GM18907 (cell line): Measurements from ENCODE around the gene OTULIN.

ENCODE experiments used
- ATAC-seq: cut with Tn5 transposase; IDR thresholded peaks from one replicate; pipeline ENCODE4 v1.9.1; 2021; ENCODE audit warnings: mild to moderate bottlenecking, moderate library complexity; ENCODE audit not compliant: unreplicated experiment

The OTULIN gene

GRCh38 chr5:14695152-14695551 is 30.6 kb downstream of the OTULIN start:
- ATAC-seq, result no peak

GRCh38 chr5:14696057-14696456 is 31.5 kb downstream of the OTULIN start:
- no peak for ATAC-seq

DNA sequence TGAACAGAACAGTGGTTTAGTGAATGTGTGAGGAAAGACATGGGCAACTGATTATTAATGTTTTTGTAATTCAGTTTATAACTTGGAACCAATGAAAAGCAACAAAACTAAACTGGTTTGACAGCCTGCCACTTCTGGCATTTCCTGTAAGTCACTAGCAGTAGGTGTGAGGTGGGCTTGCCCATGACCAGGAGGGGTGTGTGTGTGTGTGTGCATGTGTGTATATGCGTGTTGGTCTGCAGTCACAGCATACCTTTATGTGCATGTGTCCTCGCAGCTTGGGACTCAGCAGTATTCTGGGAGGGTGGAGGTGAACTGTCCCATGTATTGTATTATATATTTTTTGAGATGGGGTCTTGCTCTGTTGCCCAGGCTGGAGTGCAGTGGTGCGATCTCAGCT is 32.3 kb downstream of the OTULIN start:
- no peak for ATAC-seq

GRCh38 chr5:14698495-14698894 is 34.0 kb downstream of the OTULIN start:
- ATAC-seq, result no peak

DNA sequence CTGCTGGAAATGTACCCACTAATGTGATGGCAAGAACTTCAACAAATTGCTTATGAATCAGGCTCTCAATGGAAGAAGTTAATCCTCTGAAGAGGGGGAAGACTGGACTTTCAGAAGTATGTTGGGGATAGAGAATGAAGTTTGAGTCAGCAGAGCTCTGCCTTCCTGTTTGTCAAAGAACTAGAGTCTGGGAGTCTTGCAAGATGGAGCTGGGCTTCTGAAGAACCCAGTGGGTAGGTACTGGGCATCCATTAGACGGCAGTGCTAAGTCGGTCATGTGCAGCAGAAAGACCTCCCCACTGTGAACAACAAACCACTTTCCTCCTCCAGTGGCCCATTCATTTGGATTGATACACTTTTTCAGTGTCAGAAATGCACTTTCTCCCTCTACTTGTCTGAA is 34.6 kb downstream of the OTULIN start:
- no peak for ATAC-seq

- no peak for ATAC-seq
Observed at GRCh38 chr5:14699807-14700400, 35.4 kb downstream of the OTULIN start.

GRCh38 chr5:14700478-14701436 is 36.2 kb downstream of the OTULIN start:
- no peak for ATAC-seq

DNA sequence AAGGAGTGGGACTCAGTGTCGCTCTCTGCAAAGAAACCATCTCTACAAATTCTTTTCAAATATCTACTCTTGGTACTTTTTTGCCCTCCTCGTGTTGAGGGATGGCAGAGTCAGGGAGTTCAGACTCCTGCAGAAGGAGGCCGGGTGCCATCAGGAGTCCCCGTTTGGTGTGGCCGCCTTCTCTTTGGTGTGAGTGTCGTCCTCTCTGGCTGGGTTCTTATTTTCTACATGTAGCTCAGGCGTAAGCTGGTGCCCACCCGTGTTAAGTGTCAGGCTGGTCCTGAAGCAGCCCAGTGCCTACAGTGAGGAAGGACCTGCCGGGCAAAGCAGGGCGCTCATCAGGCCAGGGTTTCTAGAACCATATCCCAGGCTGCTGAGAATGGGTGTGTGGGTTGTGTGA is 37.0 kb downstream of the OTULIN start:
- ATAC-seq, result no peak

DNA sequence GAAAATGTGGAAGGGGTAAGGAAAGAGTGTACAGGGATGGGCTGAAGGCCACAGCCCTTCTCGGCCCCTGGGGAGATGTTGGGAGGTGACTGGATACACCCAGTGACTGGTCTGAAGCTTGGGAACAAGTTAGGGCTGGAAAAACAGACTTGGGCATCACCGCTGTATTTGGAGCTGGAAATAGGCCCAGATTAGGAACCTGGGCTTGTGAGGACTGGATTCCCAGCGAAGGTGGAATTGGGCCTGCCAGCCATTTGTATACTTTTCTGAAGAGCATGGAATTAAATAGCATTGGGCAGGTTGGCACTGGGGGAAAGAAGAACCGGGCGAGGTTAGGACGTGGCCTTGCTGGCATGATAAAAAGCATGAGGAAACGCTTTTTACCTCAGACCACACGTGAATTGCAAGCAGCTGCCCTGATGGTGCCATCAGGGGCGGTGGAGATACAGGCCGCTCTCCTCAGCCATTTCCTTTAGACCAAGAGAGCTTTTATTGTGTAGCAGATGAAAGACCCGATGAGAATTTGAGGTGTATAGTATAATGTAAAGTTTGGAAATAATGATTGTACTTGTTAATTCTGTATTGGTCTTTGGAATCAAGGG is 37.8 kb downstream of the OTULIN start:
- ATAC-seq, result no peak

DNA sequence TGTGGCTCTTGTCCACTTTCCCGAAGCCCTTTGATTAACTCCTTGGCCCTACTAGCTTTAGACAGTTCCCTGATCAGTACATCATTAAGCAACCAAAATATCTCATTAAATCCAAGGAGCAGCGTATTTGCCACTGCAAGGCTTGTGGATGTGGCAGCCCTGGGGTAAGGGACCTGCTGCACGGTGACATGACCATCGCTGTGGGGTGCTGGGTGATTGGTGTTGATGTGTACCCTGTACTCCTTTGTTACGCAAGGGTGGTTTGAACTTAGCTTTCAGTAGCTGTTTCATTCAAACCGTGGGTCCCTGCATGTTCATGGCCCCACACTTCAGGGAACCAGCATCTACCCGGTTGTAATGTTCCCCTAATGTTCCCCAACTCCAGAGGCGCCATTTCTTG is 41.0 kb downstream of the OTULIN start:
- no peak for ATAC-seq

- no peak for ATAC-seq
Observed at GRCh38 chr5:14706615-14707021, 42.1 kb downstream of the OTULIN start.

GRCh38 chr5:14707811-14708390 is 43.4 kb downstream of the OTULIN start:
- ATAC-seq, result no peak

GRCh38 chr5:14708551-14708950 is 44.0 kb downstream of the OTULIN start:
- ATAC-seq, result no peak

DNA sequence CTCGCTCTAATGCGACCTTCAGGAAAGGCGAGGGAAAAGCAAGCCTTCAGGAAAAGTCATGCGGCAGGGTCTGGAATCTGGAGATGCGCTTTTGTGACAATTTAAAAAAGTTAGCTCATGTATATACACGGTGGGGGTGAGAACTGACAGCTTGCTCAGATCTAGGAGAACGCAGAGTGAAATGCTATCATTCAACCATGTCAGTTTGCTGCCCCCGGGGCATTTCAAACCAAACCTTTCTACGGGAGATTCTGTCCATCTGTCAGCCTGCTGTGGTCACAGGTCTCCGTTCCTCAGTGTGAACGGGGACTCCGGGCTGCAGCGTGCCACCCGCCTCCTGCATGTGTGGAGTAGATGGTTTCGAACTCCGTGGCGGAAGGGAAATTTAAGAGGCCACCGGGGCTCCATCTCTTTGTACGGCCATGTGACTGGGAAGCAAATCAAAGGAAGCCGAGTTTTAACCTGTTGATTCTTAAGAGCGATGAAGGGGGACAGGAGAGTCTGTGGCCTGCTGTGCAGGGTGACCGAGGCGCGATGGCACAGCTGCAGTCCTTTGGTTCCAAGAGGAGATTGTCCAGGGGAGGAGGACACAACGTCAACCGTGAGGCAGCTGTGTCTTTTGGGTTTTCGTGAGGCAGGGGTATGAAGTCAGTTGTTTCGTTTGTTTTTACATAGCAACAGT is 45.9 kb downstream of the OTULIN start:
- no peak for ATAC-seq

GRCh38 chr5:14712131-14712530 is 47.6 kb downstream of the OTULIN start:
- ATAC-seq, result no peak

- ATAC-seq, result no peak
Observed at GRCh38 chr5:14712666-14713065, 48.1 kb downstream of the OTULIN start.

- no peak for ATAC-seq
Observed at GRCh38 chr5:14713476-14714390, 49.2 kb downstream of the OTULIN start.

- ATAC-seq, result no peak
Observed at GRCh38 chr5:14714706-14715105, 50.2 kb downstream of the OTULIN start.

- no peak for ATAC-seq
Observed at GRCh38 chr5:14715481-14715880, 51.0 kb downstream of the OTULIN start.
